ENCODE data around the gene PKNOX2.

The PKNOX2 gene

DNA sequence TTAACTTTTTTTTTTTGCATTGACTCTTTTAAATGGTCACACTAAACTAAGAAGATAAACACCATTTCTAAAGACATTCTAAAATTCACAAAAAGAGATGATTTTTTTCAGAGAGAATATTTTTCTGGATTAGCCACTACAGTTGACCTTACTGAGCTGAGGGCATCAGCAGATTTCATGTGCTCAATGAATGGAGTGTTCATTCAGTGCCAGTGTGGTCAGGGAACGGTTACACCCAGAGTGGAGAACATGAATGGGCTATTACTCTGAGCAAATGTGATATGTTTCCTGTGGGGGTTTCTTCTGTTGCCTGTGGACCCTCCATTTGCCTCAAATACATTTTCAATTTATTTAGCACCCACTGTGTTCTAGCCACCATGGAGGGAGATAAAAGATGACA lies 19.1 kb downstream of the PKNOX2 start:
- Histone ChIP-seq H3K27me3 (ENCODE audit: insufficient read depth, poor library complexity, severe bottlenecking) (peaks cover 15% of the 10 kb centered on the region), H3K27ac (replicated peaks) (no peak overlapping the region), H3K4me3 (replicated peaks; ENCODE audit: insufficient read depth, low read length) (no peak overlapping the region)
- DNase-seq (ENCODE audit: low read depth in 1 of 2, low spot score in 1 of 2): no peak
- TF ChIP-seq SPI1 (IDR thresholded peaks at IDR 0.05; ENCODE audit: borderline replicate concordance, low read depth): no peak
- TF ChIP-seq GABPA (IDR thresholded peaks at IDR 0.05; ENCODE audit: low read depth): no peak
- TF ChIP-seq, protein P1, sequence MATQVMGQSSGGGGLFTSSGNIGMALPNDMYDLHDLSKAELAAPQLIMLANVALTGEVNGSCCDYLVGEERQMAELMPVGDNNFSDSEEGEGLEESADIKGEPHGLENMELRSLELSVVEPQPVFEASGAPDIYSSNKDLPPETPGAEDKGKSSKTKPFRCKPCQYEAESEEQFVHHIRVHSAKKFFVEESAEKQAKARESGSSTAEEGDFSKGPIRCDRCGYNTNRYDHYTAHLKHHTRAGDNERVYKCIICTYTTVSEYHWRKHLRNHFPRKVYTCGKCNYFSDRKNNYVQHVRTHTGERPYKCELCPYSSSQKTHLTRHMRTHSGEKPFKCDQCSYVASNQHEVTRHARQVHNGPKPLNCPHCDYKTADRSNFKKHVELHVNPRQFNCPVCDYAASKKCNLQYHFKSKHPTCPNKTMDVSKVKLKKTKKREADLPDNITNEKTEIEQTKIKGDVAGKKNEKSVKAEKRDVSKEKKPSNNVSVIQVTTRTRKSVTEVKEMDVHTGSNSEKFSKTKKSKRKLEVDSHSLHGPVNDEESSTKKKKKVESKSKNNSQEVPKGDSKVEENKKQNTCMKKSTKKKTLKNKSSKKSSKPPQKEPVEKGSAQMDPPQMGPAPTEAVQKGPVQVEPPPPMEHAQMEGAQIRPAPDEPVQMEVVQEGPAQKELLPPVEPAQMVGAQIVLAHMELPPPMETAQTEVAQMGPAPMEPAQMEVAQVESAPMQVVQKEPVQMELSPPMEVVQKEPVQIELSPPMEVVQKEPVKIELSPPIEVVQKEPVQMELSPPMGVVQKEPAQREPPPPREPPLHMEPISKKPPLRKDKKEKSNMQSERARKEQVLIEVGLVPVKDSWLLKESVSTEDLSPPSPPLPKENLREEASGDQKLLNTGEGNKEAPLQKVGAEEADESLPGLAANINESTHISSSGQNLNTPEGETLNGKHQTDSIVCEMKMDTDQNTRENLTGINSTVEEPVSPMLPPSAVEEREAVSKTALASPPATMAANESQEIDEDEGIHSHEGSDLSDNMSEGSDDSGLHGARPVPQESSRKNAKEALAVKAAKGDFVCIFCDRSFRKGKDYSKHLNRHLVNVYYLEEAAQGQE (IDR thresholded peaks at IDR 0.05; ENCODE audit: insufficient replicate concordance, low read depth): no peak
- TF ChIP-seq, protein P2, sequence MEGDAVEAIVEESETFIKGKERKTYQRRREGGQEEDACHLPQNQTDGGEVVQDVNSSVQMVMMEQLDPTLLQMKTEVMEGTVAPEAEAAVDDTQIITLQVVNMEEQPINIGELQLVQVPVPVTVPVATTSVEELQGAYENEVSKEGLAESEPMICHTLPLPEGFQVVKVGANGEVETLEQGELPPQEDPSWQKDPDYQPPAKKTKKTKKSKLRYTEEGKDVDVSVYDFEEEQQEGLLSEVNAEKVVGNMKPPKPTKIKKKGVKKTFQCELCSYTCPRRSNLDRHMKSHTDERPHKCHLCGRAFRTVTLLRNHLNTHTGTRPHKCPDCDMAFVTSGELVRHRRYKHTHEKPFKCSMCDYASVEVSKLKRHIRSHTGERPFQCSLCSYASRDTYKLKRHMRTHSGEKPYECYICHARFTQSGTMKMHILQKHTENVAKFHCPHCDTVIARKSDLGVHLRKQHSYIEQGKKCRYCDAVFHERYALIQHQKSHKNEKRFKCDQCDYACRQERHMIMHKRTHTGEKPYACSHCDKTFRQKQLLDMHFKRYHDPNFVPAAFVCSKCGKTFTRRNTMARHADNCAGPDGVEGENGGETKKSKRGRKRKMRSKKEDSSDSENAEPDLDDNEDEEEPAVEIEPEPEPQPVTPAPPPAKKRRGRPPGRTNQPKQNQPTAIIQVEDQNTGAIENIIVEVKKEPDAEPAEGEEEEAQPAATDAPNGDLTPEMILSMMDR (IDR thresholded peaks at IDR 0.05; ENCODE audit: insufficient read depth, low read length): no peak
- TF ChIP-seq POLR2AphosphoS5 (IDR thresholded peaks at IDR 0.05; ENCODE audit: low read depth): no peak

DNA sequence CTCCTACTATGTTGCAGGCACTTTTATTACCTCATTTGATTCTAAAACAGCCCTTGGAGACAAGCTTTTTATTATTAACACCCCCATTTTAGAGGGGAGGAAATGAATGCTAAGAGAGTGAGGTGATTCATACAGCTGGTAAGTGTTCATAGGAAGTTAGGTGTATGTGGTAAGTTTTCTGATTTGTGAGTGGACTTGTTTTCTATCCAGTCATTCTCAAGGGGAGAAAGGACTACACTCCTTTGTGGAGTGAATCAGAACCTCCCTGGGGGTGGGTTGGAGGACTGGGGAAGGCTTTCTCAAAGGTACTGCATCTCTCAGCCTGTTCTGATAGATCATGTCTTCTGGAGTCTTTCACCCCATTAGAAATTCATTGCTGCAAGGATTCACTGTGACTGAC lies 23.5 kb downstream of the PKNOX2 start:
- no peak for DNase-seq (ENCODE audit: low read depth in 1 of 2, low spot score in 1 of 2)
- H3K27ac ChIP-seq (replicated peaks): no peak overlapping the region
- H3K4me3 ChIP-seq (replicated peaks; ENCODE audit: insufficient read depth, low read length): no peak overlapping the region
- TF ChIP-seq GABPA (IDR thresholded peaks at IDR 0.05; ENCODE audit: low read depth) (no peak), SPI1 (IDR thresholded peaks at IDR 0.05; ENCODE audit: borderline replicate concordance, low read depth) (no peak), POLR2AphosphoS5 (IDR thresholded peaks at IDR 0.05; ENCODE audit: low read depth) (no peak)
- TF ChIP-seq, protein P1 (IDR thresholded peaks at IDR 0.05; ENCODE audit: insufficient replicate concordance, low read depth): no peak
- peaks cover 11% of the 10 kb centered on the region for H3K27me3 ChIP-seq (ENCODE audit: insufficient read depth, poor library complexity, severe bottlenecking)

DNA sequence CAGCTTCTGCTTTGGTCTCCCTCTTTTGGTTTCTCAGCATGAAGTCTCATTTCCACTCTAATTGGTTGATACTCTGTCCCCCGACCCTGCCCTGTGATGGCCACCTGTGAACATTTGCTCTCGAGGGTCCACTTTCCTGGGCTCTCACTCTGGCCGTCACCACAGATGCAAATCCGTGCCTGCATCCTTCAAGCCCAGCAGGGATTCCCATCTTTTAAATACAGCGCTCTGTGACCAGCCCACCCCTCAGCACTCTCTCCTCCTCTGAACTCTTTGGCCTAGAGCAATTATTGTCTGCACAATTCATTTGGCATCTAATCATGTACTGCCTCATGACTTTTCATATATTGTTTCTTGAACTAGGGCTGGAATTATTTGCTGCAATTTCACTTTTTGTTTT lies 26.0 kb downstream of the PKNOX2 start:
- Histone ChIP-seq H3K27me3 (ENCODE audit: insufficient read depth, poor library complexity, severe bottlenecking) (peaks cover 7% of the 10 kb centered on the region), H3K4me3 (replicated peaks; ENCODE audit: insufficient read depth, low read length) (no peak overlapping the region), H3K27ac (replicated peaks) (no peak overlapping the region)
- TF ChIP-seq POLR2AphosphoS5 (IDR thresholded peaks at IDR 0.05; ENCODE audit: low read depth): no peak
- TF ChIP-seq, protein P1 (IDR thresholded peaks at IDR 0.05; ENCODE audit: insufficient replicate concordance, low read depth): no peak
- TF ChIP-seq GABPA (IDR thresholded peaks at IDR 0.05; ENCODE audit: low read depth): no peak
- TF ChIP-seq SPI1 (IDR thresholded peaks at IDR 0.05; ENCODE audit: borderline replicate concordance, low read depth): no peak
- TF ChIP-seq, protein P2 (IDR thresholded peaks at IDR 0.05; ENCODE audit: insufficient read depth, low read length): no peak
- no peak for DNase-seq (ENCODE audit: low read depth in 1 of 2, low spot score in 1 of 2)
